B cell (primary cell): ENCODE measurements around the gene SLC37A4. TPM values are rescaled to one million over a fixed set of nuclear protein-coding genes. Genes with fewer than 3 reads are reported as not detected.
"Not testable (repeated sequence)": the region's sequence is repeated elsewhere in the genome, so short reads cannot be mapped to it uniquely, and the experiment has no call there.

Experiments
- ATAC-seq: fragments of 200-7000 bp; cut with Tn5 transposase; one replicate; pipeline ENCODE4 v1.10.0; 2021; ENCODE audit warnings: low read depth, mild to moderate bottlenecking, moderate number of reproducible peaks, moderate library complexity
- CTCF ChIA-PET: fragments of 350-600 bp; sonication (Branson Sonifier 250); formaldehyde crosslinking; loops from one replicate; lab custom pipeline; 2021; ENCODE audit warnings: antibody characterized with exemption, inconsistent platforms; lab: Charles Lee
- POLR2A ChIA-PET: fragments of 350-600 bp; sonication (Branson Sonifier 250); formaldehyde crosslinking; loops from one replicate; lab custom pipeline; 2021; ENCODE audit warnings: antibody characterized with exemption; lab: Charles Lee
- DNase-seq: peaks from one replicate; pipeline ENCODE4 v3.0.0; 2013
- H2AFZ ChIP-seq: 2 replicates; pipeline ENCODE4 v1.6.1; 2012; ENCODE audit warnings: mild to moderate bottlenecking, low read depth, low read length; ENCODE audit not compliant: insufficient read depth, poor library complexity, severe bottlenecking
- H3K27ac ChIP-seq, 2 donors: 1 replicate in 1 of 2; 2 replicates in 1 of 2; pipeline ENCODE4 v1.5.1; 2012 to 2013; ENCODE audit warnings: low read length in 2 of 2, mild to moderate bottlenecking in 2 of 2, moderate library complexity in 1 of 2
- H3K27me3 ChIP-seq, 4 experiments: fragments of 200-600 bp in 1 of 4; sonication (generic) in 1 of 4; replicated peaks in 1 of 4; 1 replicate in 2 of 4; 2 replicates in 2 of 4; pipeline versions ENCODE4 v1.6.1 to v1.7.0; 2013 to 2016; ENCODE audit warnings: low read length in 3 of 4, mild to moderate bottlenecking in 2 of 4, mixed read lengths in 1 of 4, moderate library complexity in 1 of 4; ENCODE audit not compliant: insufficient read depth in 4 of 4, control insufficient read depth in 3 of 4; ENCODE audit errors: control extremely low read depth in 1 of 4
- H3K36me3 ChIP-seq, 2 experiments: replicated peaks in 1 of 2; 1 replicate in 1 of 2; 2 replicates in 1 of 2; pipeline versions ENCODE4 v1.6.1 to v1.7.1; 2013; ENCODE audit warnings: low read length in 1 of 2; ENCODE audit not compliant: insufficient read depth in 2 of 2, control insufficient read depth in 1 of 2; ENCODE audit errors: control extremely low read depth in 1 of 2, extremely low read depth in 1 of 2
- H3K4me1 ChIP-seq, 2 donors: fragments of 200-600 bp in 1 of 2; sonication (generic) in 1 of 2; 1 replicate in 1 of 2; 2 replicates in 1 of 2; pipeline versions ENCODE4 v1.5.1 to v1.6.1; 2013 to 2017; ENCODE audit warnings: low read length in 2 of 2; ENCODE audit not compliant: control insufficient read depth in 2 of 2, insufficient read depth in 2 of 2
- H3K4me2 ChIP-seq: replicated peaks from 2 replicates; pipeline ENCODE3; 2012; ENCODE audit warnings: mild to moderate bottlenecking, low read depth, low read length; ENCODE audit not compliant: poor library complexity, severe bottlenecking
- H3K4me3 ChIP-seq, 5 experiments: fragments of 200-600 bp in 1 of 5; sonication (generic) in 1 of 5; 1 replicate in 3 of 5; 2 replicates in 2 of 5; pipeline versions ENCODE4 v1.5.1 to v1.7.0; 2011 to 2016; ENCODE audit warnings: low read length in 4 of 5, mild to moderate bottlenecking in 4 of 5, low read depth in 2 of 5, control low read depth in 1 of 5, moderate library complexity in 1 of 5; ENCODE audit not compliant: insufficient read depth in 1 of 5; ENCODE audit errors: control extremely low read depth in 1 of 5, extremely low read depth in 1 of 5
- H3K79me2 ChIP-seq: fragments of 200-600 bp; sonication (generic); one replicate; pipeline ENCODE4 v1.6.0; 2016; ENCODE audit warnings: low read length; ENCODE audit not compliant: control insufficient read depth, insufficient read depth
- H3K9ac ChIP-seq: fragments of 200-600 bp; sonication (generic); 2 replicates; pipeline ENCODE4 v1.6.1; 2017; ENCODE audit warnings: mild to moderate bottlenecking, low read length, moderate library complexity
- H3K9me3 ChIP-seq, 3 donors: one replicate each; pipeline versions ENCODE4 v1.6.1 to v1.7.1; 2013; ENCODE audit warnings: low read length in 2 of 3; ENCODE audit not compliant: control insufficient read depth in 2 of 3, insufficient read depth in 1 of 3; ENCODE audit errors: control extremely low read depth in 1 of 3
- H4K20me1 ChIP-seq: 2 replicates; pipeline ENCODE4 v1.6.0; 2012; ENCODE audit warnings: mild to moderate bottlenecking, low read length; ENCODE audit not compliant: insufficient read depth, control insufficient read depth, poor library complexity, severe bottlenecking
- H3K27ac Mint-ChIP-seq: one replicate; pipeline ENCODE4 v1.8.0; 2021; ENCODE audit warnings: mixed read lengths
- H3K27me3 Mint-ChIP-seq: one replicate; pipeline ENCODE4 v1.8.0; 2021; ENCODE audit warnings: mixed read lengths
- H3K4me1 Mint-ChIP-seq: one replicate; pipeline ENCODE4 v1.8.0; 2021; ENCODE audit warnings: mixed read lengths
- H3K4me3 Mint-ChIP-seq: one replicate; pipeline ENCODE4 v1.8.0; 2021; ENCODE audit warnings: mixed read lengths
- H3K9me3 Mint-ChIP-seq: one replicate; pipeline ENCODE4 v1.8.0; 2022; ENCODE audit warnings: mixed read lengths; ENCODE audit not compliant: insufficient read depth
- EZH2 ChIP-seq: IDR thresholded peaks from 2 replicates; pipeline ENCODE4 v1.6.1; 2012; ENCODE audit warnings: borderline replicate concordance, low read depth, mild to moderate bottlenecking, moderate library complexity, low read length; ENCODE audit not compliant: insufficient read depth, poor library complexity, severe bottlenecking
- WGBS: methylation state at CpG from one replicate; pipeline ENCODE4 v1.1.5; 2013; ENCODE audit warnings: missing lambda C conversion rate; ENCODE audit not compliant: insufficient coverage; 5-methylcytosine and 5-hydroxymethylcytosine counted together
- intact Hi-C: fragments of 100-400 bp; cut with micrococcal nuclease; formaldehyde crosslinking; loops from one replicate; pipeline ENCODE4 v1.10.0; 2022
- polyA plus RNA-seq: library from polyadenylated mRNA; depleted of rRNA; stranded (reverse); fragments of >200 nt; gene quantifications from 2 replicates; pipeline ENCODE4 v1.2.3, GENCODE V29; 2012
- total RNA-seq, 2 donors: library from RNA; stranded (reverse); fragments of 120-200 nt in 1 of 2; gene quantifications; 1 replicate in 1 of 2; 2 replicates in 1 of 2; pipeline versions ENCODE4 v1.2.3 to v1.2.4, GENCODE V29; 2013 to 2022
- TF ChIP-seq, protein P1 (sequence below): fragments of 200-600 bp; IDR thresholded peaks from one replicate; pipeline ENCODE4 v1.8.0; 2022; ENCODE audit warnings: antibody characterized with exemption, mild to moderate bottlenecking

Gene SLC37A4
- total and polyA plus RNA-seq, 2 donors (not counting 1 experiment from before 2014, with no cell fraction given) = 14.3 to 26.3 TPM

DNA sequence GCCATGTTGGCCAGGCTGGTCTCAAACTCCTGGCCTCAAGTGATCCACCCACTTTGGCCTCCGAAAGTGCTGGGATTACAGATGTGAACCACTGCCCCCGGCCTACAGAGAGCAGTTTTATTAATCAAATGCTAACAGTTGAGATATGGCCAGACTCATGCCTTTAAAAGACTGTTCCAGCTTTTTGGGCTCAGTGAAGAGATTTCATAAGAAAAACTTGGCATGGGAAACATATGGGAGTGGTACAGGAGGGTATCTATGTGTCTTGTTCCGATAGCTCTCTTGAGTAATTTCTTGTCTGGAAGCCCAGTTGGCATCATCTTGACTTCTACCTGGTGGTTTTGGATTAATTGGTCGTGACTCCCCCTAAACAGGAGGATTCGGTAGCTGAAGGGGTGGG is 8.2 kb upstream of the SLC37A4 start:
- Mint-ChIP-seq H3K4me1 (peaks cover 10% of the 10 kb centered on the region), H3K27me3 (no peaks in the 10 kb centered on the region), H3K4me3 (no peak overlapping the region), H3K27ac (no peak overlapping the region), H3K9me3 (no peaks in the 10 kb centered on the region)
- DNase-seq (no peak), ATAC-seq (no peak)
- H3K36me3 ChIP-seq = no peaks in the 10 kb centered on the region
- POLR2A ChIA-PET = no interaction called here
- H3K4me1 ChIP-seq = peaks cover 0 to 8% of the 10 kb centered on the region in 2 donors
- 97% methylated on average over 3 of the region's 5 CpGs for WGBS
- CTCF ChIA-PET = no interaction called here
- no peak overlapping the region for H3K9ac ChIP-seq
- no peak overlapping the region for H3K4me3 ChIP-seq
- no peak overlapping the region for H3K4me2 ChIP-seq
- H3K27me3 ChIP-seq = no peaks in the 10 kb centered on the region
- intact Hi-C loops = no loop called here
- H2AFZ ChIP-seq = no peak overlapping the region
- TF ChIP-seq EZH2 = no peak
- H3K27ac ChIP-seq = no peak overlapping the region
- H4K20me1 ChIP-seq = no peaks in the 10 kb centered on the region
- H3K9me3 ChIP-seq = no peaks in the 10 kb centered on the region
- no peaks in the 10 kb centered on the region for H3K79me2 ChIP-seq

DNA sequence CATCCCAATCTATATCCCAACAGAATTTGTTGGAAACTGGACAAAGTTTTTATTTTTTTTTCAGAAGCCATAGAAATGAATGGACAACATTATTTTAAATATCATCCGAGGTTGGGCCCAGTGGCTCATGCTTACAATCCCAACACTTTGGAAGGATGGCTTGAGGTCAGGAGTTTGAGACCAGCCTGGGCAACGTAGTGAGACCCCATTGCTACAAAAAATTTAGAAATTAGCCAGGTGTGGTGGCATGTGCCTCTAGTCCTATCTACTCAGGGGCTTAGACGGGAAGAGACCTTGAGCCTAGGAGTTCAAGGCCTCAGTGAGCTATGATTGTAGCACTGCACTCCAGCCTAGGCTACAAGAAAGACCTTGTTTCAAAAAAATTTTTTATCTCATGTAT is 4.1 kb upstream of the SLC37A4 start:
- Histone ChIP-seq H2AFZ (no peak overlapping the region), H3K4me2 (no peak overlapping the region), H3K36me3 (no peaks in the 10 kb centered on the region), H3K9ac (no peak overlapping the region), H3K4me3 (no peak overlapping the region), H3K27ac (no peak overlapping the region), H4K20me1 (no peaks in the 10 kb centered on the region), H3K79me2 (no peaks in the 10 kb centered on the region), H3K4me1 (peaks cover 2 to 14% of the 10 kb centered on the region in 2 donors), H3K27me3 (no peaks in the 10 kb centered on the region), H3K9me3 (no peaks in the 10 kb centered on the region)
- no peak overlapping the region for H3K27ac Mint-ChIP-seq
- no peak overlapping the region for H3K4me3 Mint-ChIP-seq
- no peak for DNase-seq
- POLR2A ChIA-PET = no interaction called here
- no peak for ATAC-seq
- intact Hi-C loops = no loop called here
- no peaks in the 10 kb centered on the region for H3K9me3 Mint-ChIP-seq
- TF ChIP-seq, protein P1, sequence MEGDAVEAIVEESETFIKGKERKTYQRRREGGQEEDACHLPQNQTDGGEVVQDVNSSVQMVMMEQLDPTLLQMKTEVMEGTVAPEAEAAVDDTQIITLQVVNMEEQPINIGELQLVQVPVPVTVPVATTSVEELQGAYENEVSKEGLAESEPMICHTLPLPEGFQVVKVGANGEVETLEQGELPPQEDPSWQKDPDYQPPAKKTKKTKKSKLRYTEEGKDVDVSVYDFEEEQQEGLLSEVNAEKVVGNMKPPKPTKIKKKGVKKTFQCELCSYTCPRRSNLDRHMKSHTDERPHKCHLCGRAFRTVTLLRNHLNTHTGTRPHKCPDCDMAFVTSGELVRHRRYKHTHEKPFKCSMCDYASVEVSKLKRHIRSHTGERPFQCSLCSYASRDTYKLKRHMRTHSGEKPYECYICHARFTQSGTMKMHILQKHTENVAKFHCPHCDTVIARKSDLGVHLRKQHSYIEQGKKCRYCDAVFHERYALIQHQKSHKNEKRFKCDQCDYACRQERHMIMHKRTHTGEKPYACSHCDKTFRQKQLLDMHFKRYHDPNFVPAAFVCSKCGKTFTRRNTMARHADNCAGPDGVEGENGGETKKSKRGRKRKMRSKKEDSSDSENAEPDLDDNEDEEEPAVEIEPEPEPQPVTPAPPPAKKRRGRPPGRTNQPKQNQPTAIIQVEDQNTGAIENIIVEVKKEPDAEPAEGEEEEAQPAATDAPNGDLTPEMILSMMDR = no peak
- TF ChIP-seq EZH2 = no peak
- H3K4me1 Mint-ChIP-seq = peaks cover 22% of the 10 kb centered on the region
- CTCF ChIA-PET = interaction anchor here (0.7 kb wide), 1 partner anchor 108 kb away, joined by 3 read pairs; no protein-coding TSS in a partner anchor
- no peaks in the 10 kb centered on the region for H3K27me3 Mint-ChIP-seq
- 77% methylated on average over 3 of the region's 3 CpGs for WGBS

DNA sequence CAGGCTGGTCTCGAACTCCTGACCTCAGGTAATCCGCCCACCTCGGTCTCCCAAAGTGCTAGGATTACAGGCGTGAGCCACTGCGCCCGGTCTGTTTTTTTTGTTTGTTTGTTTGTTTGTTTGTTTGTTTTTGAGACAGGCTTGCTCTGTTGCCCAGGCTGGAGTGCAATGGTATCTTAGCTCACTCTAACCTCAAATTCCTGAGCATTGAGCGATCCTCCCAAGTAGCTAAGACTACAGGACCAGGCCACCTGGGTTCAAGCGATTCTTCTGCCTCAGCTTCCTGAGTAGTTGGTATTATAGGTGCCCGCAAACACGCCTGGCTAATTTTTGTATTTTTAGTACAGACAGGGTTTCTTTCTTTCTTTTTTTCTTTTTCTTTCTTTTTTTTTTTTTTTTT is 2.7 kb upstream of the SLC37A4 start:
- ATAC-seq, H3K4me2 ChIP-seq, H3K79me2 ChIP-seq, DNase-seq, H3K27ac Mint-ChIP-seq, H3K9ac ChIP-seq, H3K27me3 ChIP-seq, intact Hi-C loops, H3K36me3 ChIP-seq, H3K9me3 Mint-ChIP-seq, H3K9me3 ChIP-seq, H4K20me1 ChIP-seq, H2AFZ ChIP-seq, H3K27ac ChIP-seq, H3K27me3 Mint-ChIP-seq, H3K4me3 ChIP-seq, H3K4me3 Mint-ChIP-seq: not testable (repeated sequence)
- ChIA-PET POLR2A (interaction anchor here (0.6 kb wide), 1 partner anchor 266 kb away, joined by 7 read pairs; no protein-coding TSS in a partner anchor), CTCF (interaction anchor here (0.7 to 1.2 kb wide), 3 partner anchors 24 to 411 kb away, joined by 3 to 7 read pairs (median 5); partner anchors contain the start of gene HYOU1)
- WGBS = 100% methylated on average over 2 of the region's 10 CpGs
- H3K4me1 Mint-ChIP-seq = peaks cover 20% of the 10 kb centered on the region
- H3K4me1 ChIP-seq = peaks cover 4 to 10% of the 10 kb centered on the region in 2 donors
